Measurements from ENCODE around the gene ADGRF1. TPM values are rescaled to one million over a fixed set of nuclear protein-coding genes. Genes with fewer than 3 reads are reported as not detected.

Gene ADGRF1
- total RNA-seq, 1 experiment from 2014 or later: 39.6 TPM

- ChIA-PET RAD21 (ENCODE audit: low non-redundant PET in 1 of 2, low total read pairs in 2 of 2, uncharacterized antibody in 2 of 2, unreplicated experiment in 2 of 2) (interaction anchor here in 1 of 2 experiments (0.9 kb wide), 1 partner anchor 50 kb away, joined by 4 read pairs; no protein-coding TSS in a partner anchor), POLR2A (interaction anchor here (1.2 to 1.7 kb wide), 2 partner anchors 41 to 48 kb away, joined by 3 to 9 read pairs; partner anchors contain the start of gene ADGRF1), CTCF (interaction anchor here (1.5 to 1.6 kb wide), 2 partner anchors 53 to 145 kb away, joined by 5 to 8 read pairs; no protein-coding TSS in a partner anchor)
- Histone ChIP-seq H3K4me3 (replicated peaks in 1 of 2; ENCODE audit: low read depth in 1 of 2, low read length in 2 of 2) (peak overlapping the region in 1 of 2 experiments; percentile 8; a peak in 1 of 4 replicates), H3K9me3 (ENCODE audit: control insufficient read depth in 1 of 2, insufficient read depth in 1 of 2, low read depth in 1 of 2, low read length in 2 of 2) (no peaks in the 10 kb centered on the region), H4K20me1 (ENCODE audit: insufficient read depth) (no peaks in the 10 kb centered on the region), H3K4me2 (ENCODE audit: low read length) (peak overlapping the region; percentile 57), H3K27ac (ENCODE audit: low read depth, low read length) (peak overlapping the region; percentile 42; the same call in 1 of the 2 replicates), H3K27me3 (ENCODE audit: insufficient read depth, low read length) (no peaks in the 10 kb centered on the region), H3K79me2 (ENCODE audit: insufficient read depth, low read length) (no peaks in the 10 kb centered on the region), H3K9me2 (ENCODE audit: insufficient read depth) (no peaks in the 10 kb centered on the region), H3K4me1 (ENCODE audit: control insufficient read depth in 1 of 2, insufficient read depth in 2 of 2, low read length in 2 of 2) (peaks cover 15 to 70% of the 10 kb centered on the region in 2 experiments), H3K36me3 (ENCODE audit: control insufficient read depth in 1 of 2, insufficient read depth in 2 of 2, low read length in 2 of 2) (no peaks in the 10 kb centered on the region), H2AFZ (ENCODE audit: low read depth, low read length, poor library complexity, severe bottlenecking) (no peak overlapping the region), H3K9ac (ENCODE audit: low read length) (peak overlapping the region; percentile 16; the same call in 1 of the 2 replicates)
- ATAC-seq (peak; percentile 93), DNase-seq (ENCODE audit: low read depth, low spot score) (peak; percentile 90)
- intact Hi-C loops (cut with micrococcal nuclease): loop anchor here (1.0 to 10.0 kb wide), 3 partner anchors 53 to 899 kb away; partner anchors contain the start of gene RCAN2
- no TSS peak for BruUV-seq (replicated peaks)
- TF ChIP-seq MAX (IDR thresholded peaks at IDR 0.05): peak; percentile 76
- TF ChIP-seq SIN3A (IDR thresholded peaks at IDR 0.05; ENCODE audit: low read depth): peak; percentile 93
- peak; percentile 78 for TF ChIP-seq ZBTB33 (IDR thresholded peaks at IDR 0.05; ENCODE audit: extremely low read depth, insufficient replicate concordance, low read length)
- no peak for TF ChIP-seq CTCF (IDR thresholded peaks at IDR 0.05 in 2 of 3, conservative IDR thresholded peaks at IDR 0.05 in 1 of 3; ENCODE audit: borderline replicate concordance in 1 of 3, insufficient read depth in 1 of 3, low read depth in 2 of 3, low read length in 2 of 3)
- no peak for TF ChIP-seq EZH2 (IDR thresholded peaks at IDR 0.05)
- TF ChIP-seq ATF3 (IDR thresholded peaks at IDR 0.05): no peak
- peak; percentile 99 for TF ChIP-seq JUND (IDR thresholded peaks at IDR 0.05)
- 0 out of 2 replicates have a peak, but pooled peaks have one; percentile 17 for TF ChIP-seq EGR1 (IDR thresholded peaks at IDR 0.05; ENCODE audit: low read depth)
- peak; percentile 91 for TF ChIP-seq CBX3 (IDR thresholded peaks at IDR 0.05; ENCODE audit: low read depth)
- peak; percentile 97 for TF ChIP-seq SP1 (IDR thresholded peaks at IDR 0.05; ENCODE audit: low read depth)
- TF ChIP-seq FOSL1 (IDR thresholded peaks at IDR 0.05; ENCODE audit: low read depth): peak; percentile 97
- TF ChIP-seq REST (IDR thresholded peaks at IDR 0.05; ENCODE audit: low read depth): no peak
- peak; percentile 95 for TF ChIP-seq TCF7L2 (IDR thresholded peaks at IDR 0.05; ENCODE audit: borderline replicate concordance, extremely low read depth, insufficient read depth, insufficient read length)
- TF ChIP-seq ZFX (IDR thresholded peaks at IDR 0.05): no peak
- peak; percentile 88 for TF ChIP-seq CEBPB (IDR thresholded peaks at IDR 0.05; ENCODE audit: low read depth)
- peak; percentile 57 for TF ChIP-seq YY1 (IDR thresholded peaks at IDR 0.05; ENCODE audit: extremely low read depth, insufficient replicate concordance, low read depth, low read length)
- no peak for TF ChIP-seq EZH2phosphoT487 (IDR thresholded peaks at IDR 0.05; ENCODE audit: borderline replicate concordance)
- no peak for TF ChIP-seq ELF1 (IDR thresholded peaks at IDR 0.05; ENCODE audit: borderline replicate concordance, low read depth)
- TF ChIP-seq ZNF274 (IDR thresholded peaks at IDR 0.05; ENCODE audit: low read depth, low read length): no peak
- TF ChIP-seq SRF (IDR thresholded peaks at IDR 0.05; ENCODE audit: low read depth): peak; percentile 82
Measured at GRCh38 chr6:46993846-46994245, 48.3 kb downstream of the ADGRF1 start.
